HCT116 (cell line): Measurements from ENCODE around the gene TMEM212. TPM values are rescaled to one million over a fixed set of nuclear protein-coding genes. Genes with fewer than 3 reads are reported as not detected.
A peak's percentile ranks its signal among the peaks of the same experiment; 100 is the strongest.

ENCODE experiments used
- ATAC-seq: fragments of 200-7000 bp; cut with Tn5 transposase; 2 replicates; pipeline ENCODE4 v1.9.1; 2020; ENCODE audit warnings: mild to moderate bottlenecking, moderate library complexity
- BruUV-seq: library from RNA; stranded (reverse); fragments of 400-500 nt; replicated peaks from 2 replicates; lab custom pipeline; 2021; lab: Mats Ljungman, UMichigan
- CTCF ChIA-PET: fragments of 300-600 bp; sonication (Branson Sonifier 250); formaldehyde crosslinking; loops from one replicate; lab custom pipeline; 2021; ENCODE audit warnings: antibody characterized with exemption; lab: Charles Lee
- POLR2A ChIA-PET: fragments of 300-600, 350-600 bp; sonication (Branson Sonifier 250); formaldehyde crosslinking; loops from one replicate; lab custom pipeline; 2021; ENCODE audit warnings: antibody characterized with exemption; lab: Charles Lee
- RAD21 ChIA-PET, 2 experiments: fragments of 300-600 bp; sonication (Branson Sonifier 250); formaldehyde crosslinking; loops; one replicate each; lab custom pipeline; 2023; ENCODE audit warnings: low total read pairs in 2 of 2; ENCODE audit not compliant: uncharacterized antibody in 2 of 2, unreplicated experiment in 2 of 2, low non-redundant PET in 1 of 2; lab: Charles Lee
- DNase-seq: peaks from one replicate; pipeline ENCODE4 v3.0.0-alpha.2; 2010; ENCODE audit warnings: low read depth, low spot score
- H2AFZ ChIP-seq: fragments of 200-600 bp; shearing (Covaris generic), sonication (generic); 2 replicates; pipeline ENCODE4 v1.6.1; 2017; ENCODE audit warnings: low read depth, mixed run types, mixed read lengths, antibody characterized with exemption, low read length; ENCODE audit not compliant: poor library complexity, severe bottlenecking
- H3K27ac ChIP-seq: 2 replicates; pipeline ENCODE4 v1.5.1; 2012; ENCODE audit warnings: low read depth, low read length
- H3K27me3 ChIP-seq: fragments of 200-600 bp; sonication (generic); 2 replicates; pipeline ENCODE4 v1.6.1; 2016; ENCODE audit warnings: mixed run types, low read length, mixed read lengths; ENCODE audit not compliant: insufficient read depth
- H3K36me3 ChIP-seq, 2 experiments: fragments of 200-500 bp in 1 of 2; fragments of 200-600 bp in 1 of 2; sonication (Bioruptor generic) in 1 of 2; sonication (generic) in 1 of 2; 2 replicates each; pipeline versions ENCODE4 v1.5.1 to v1.6.1; 2014 to 2016; ENCODE audit warnings: low read length in 2 of 2, inconsistent platforms in 1 of 2, mixed read lengths in 1 of 2, mixed run types in 1 of 2; ENCODE audit not compliant: insufficient read depth in 2 of 2, control insufficient read depth in 1 of 2
- H3K4me1 ChIP-seq, 2 experiments: fragments of 200-600 bp in 1 of 2; sonication (generic) in 1 of 2; 2 replicates each; pipeline versions ENCODE4 v1.5.1 to v1.6.1; 2012 to 2017; ENCODE audit warnings: low read length in 2 of 2, inconsistent platforms in 1 of 2, mild to moderate bottlenecking in 1 of 2, mixed read lengths in 1 of 2, mixed run types in 1 of 2, moderate library complexity in 1 of 2; ENCODE audit not compliant: insufficient read depth in 2 of 2, control insufficient read depth in 1 of 2
- H3K4me2 ChIP-seq: fragments of 200-600 bp; sonication (generic); 2 replicates; pipeline ENCODE4 v1.6.1; 2017; ENCODE audit warnings: mixed run types, low read length, mixed read lengths
- H3K4me3 ChIP-seq, 2 experiments: fragments of 200-600 bp in 1 of 2; sonication (generic) in 1 of 2; replicated peaks in 1 of 2; 2 replicates each; pipeline ENCODE4 v1.5.1; 2011 to 2016; ENCODE audit warnings: low read length in 2 of 2, control low read depth in 1 of 2, low read depth in 1 of 2, mild to moderate bottlenecking in 1 of 2, mixed read lengths in 1 of 2, mixed run types in 1 of 2
- H3K79me2 ChIP-seq: fragments of 200-600 bp; sonication (generic); 2 replicates; pipeline ENCODE4 v1.6.1; 2017; ENCODE audit warnings: mild to moderate bottlenecking, mixed run types, low read length, moderate library complexity, mixed read lengths; ENCODE audit not compliant: insufficient read depth
- H3K9ac ChIP-seq: fragments of 200-600 bp; sonication (generic); 2 replicates; pipeline ENCODE4 v1.6.1; 2016; ENCODE audit warnings: low read length, mixed read lengths
- H3K9me2 ChIP-seq: fragments of 200-600 bp; sonication (generic), shearing (Covaris generic); 2 replicates; pipeline ENCODE4 v1.6.1; 2017; ENCODE audit warnings: mixed run types, mild to moderate bottlenecking, moderate library complexity; ENCODE audit not compliant: insufficient read depth
- H3K9me3 ChIP-seq, 2 experiments: fragments of 200-500 bp in 1 of 2; fragments of 200-600 bp in 1 of 2; sonication (Bioruptor generic) in 1 of 2; sonication (generic) in 1 of 2; 2 replicates each; pipeline ENCODE4 v1.6.1; 2014 to 2017; ENCODE audit warnings: low read length in 2 of 2, mixed read lengths in 2 of 2, inconsistent platforms in 1 of 2, low read depth in 1 of 2, mild to moderate bottlenecking in 1 of 2, mixed run types in 1 of 2, moderate library complexity in 1 of 2; ENCODE audit not compliant: control insufficient read depth in 1 of 2, insufficient read depth in 1 of 2
- H4K20me1 ChIP-seq: fragments of 200-600 bp; sonication (generic), shearing (Covaris generic); 2 replicates; pipeline ENCODE4 v1.6.1; 2017; ENCODE audit warnings: mixed run types, mild to moderate bottlenecking, moderate library complexity; ENCODE audit not compliant: insufficient read depth
- CBX3 ChIP-seq: IDR thresholded peaks from 2 replicates; pipeline ENCODE4 v1.6.1; 2012; ENCODE audit warnings: low read depth
- CEBPB ChIP-seq: IDR thresholded peaks from 2 replicates; pipeline ENCODE4 v1.6.1; 2012; ENCODE audit warnings: low read depth
- EZH2phosphoT487 ChIP-seq: fragments of 200-600 bp; IDR thresholded peaks from 2 replicates; pipeline ENCODE4 v1.6.1; 2018; ENCODE audit warnings: antibody characterized with exemption, borderline replicate concordance
- POLR2AphosphoS5 ChIP-seq: IDR thresholded peaks from 2 replicates; pipeline ENCODE4 v1.6.1; 2011; ENCODE audit warnings: mild to moderate bottlenecking, low read depth, low read length, moderate library complexity
- SP1 ChIP-seq: IDR thresholded peaks from 2 replicates; pipeline ENCODE4 v1.6.1; 2012; ENCODE audit warnings: low read depth
- SRF ChIP-seq: IDR thresholded peaks from 2 replicates; pipeline ENCODE4 v1.6.1; 2012; ENCODE audit warnings: low read depth
- intact Hi-C: fragments of 100-400 bp; cut with micrococcal nuclease; formaldehyde crosslinking; loops from 2 replicates; pipeline ENCODE4 v1.10.0; 2022
- total RNA-seq: library from RNA; stranded (reverse); gene quantifications from one replicate; pipeline ENCODE4 v1.2.1, GENCODE V29; 2021; ENCODE audit not compliant: unreplicated experiment
- TF ChIP-seq, protein P1 (sequence below): IDR thresholded peaks from 2 replicates; pipeline ENCODE4 v1.6.1; 2012
- TF ChIP-seq, protein P2 (sequence below), 3 experiments: fragments of 200-600 bp in 1 of 3; sonication (generic) in 1 of 3; IDR thresholded peaks in 2 of 3; conservative IDR thresholded peaks in 1 of 3; 2 replicates each; pipeline ENCODE4 v1.5.1; 2012 to 2017; ENCODE audit warnings: low read depth in 2 of 3, low read length in 2 of 3, antibody characterized with exemption in 1 of 3, borderline replicate concordance in 1 of 3, control low read depth in 1 of 3, mild to moderate bottlenecking in 1 of 3, mixed read lengths in 1 of 3, mixed run types in 1 of 3, moderate library complexity in 1 of 3; ENCODE audit not compliant: insufficient read depth in 1 of 3

Gene TMEM212
- total RNA-seq, 1 experiment from 2014 or later = not detected

DNA sequence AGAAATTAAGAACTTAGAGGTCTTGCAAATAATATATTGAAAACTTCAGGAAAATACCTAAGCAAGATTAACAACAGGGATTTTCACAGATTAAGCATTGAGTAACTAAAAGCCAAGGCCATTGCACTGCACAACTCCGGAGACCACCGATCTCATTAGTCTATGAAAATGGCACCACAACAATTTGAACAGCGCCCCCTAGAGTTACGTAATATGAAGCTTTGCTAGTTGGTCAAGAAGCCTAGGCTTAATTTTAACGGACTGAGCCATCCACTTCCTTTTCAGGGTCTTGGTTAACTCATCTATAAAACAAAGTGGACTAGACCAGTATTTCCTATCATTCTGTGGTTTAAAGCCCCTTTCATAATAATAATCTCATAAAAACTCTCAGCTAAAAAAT lies 24.8 kb downstream of the TMEM212 start:
- H3K27me3 ChIP-seq = no peaks in the 10 kb centered on the region
- ChIA-PET RAD21 (no interaction called here), POLR2A (no interaction called here), CTCF (interaction anchor here (0.8 to 1.0 kb wide), 2 partner anchors 10 to 23 kb away, joined by 3 to 4 read pairs; no protein-coding TSS in a partner anchor)
- no peak overlapping the region for H3K4me3 ChIP-seq
- no TSS peak for BruUV-seq
- H2AFZ ChIP-seq = no peak overlapping the region
- H3K9ac ChIP-seq = no peak overlapping the region
- H3K4me1 ChIP-seq = no peaks in the 10 kb centered on the region
- no peak overlapping the region for H3K4me2 ChIP-seq
- no peak for TF ChIP-seq CBX3
- no peak for TF ChIP-seq EZH2phosphoT487
- 0 out of 2 replicates have a peak, but pooled peaks have one; percentile 44 for TF ChIP-seq CEBPB
- no peak for TF ChIP-seq SRF
- TF ChIP-seq, protein P1, sequence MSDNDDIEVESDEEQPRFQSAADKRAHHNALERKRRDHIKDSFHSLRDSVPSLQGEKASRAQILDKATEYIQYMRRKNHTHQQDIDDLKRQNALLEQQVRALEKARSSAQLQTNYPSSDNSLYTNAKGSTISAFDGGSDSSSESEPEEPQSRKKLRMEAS = no peak
- no peak for TF ChIP-seq POLR2AphosphoS5
- TF ChIP-seq, protein P2, sequence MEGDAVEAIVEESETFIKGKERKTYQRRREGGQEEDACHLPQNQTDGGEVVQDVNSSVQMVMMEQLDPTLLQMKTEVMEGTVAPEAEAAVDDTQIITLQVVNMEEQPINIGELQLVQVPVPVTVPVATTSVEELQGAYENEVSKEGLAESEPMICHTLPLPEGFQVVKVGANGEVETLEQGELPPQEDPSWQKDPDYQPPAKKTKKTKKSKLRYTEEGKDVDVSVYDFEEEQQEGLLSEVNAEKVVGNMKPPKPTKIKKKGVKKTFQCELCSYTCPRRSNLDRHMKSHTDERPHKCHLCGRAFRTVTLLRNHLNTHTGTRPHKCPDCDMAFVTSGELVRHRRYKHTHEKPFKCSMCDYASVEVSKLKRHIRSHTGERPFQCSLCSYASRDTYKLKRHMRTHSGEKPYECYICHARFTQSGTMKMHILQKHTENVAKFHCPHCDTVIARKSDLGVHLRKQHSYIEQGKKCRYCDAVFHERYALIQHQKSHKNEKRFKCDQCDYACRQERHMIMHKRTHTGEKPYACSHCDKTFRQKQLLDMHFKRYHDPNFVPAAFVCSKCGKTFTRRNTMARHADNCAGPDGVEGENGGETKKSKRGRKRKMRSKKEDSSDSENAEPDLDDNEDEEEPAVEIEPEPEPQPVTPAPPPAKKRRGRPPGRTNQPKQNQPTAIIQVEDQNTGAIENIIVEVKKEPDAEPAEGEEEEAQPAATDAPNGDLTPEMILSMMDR (IDR thresholded peaks at IDR 0.05 in 2 of 3, conservative IDR thresholded peaks at IDR 0.05 in 1 of 3; ENCODE audit: borderline replicate concordance in 1 of 3, insufficient read depth in 1 of 3, low read depth in 2 of 3, low read length in 2 of 3) = peak in 2 of 3 experiments; percentile 48 to 74; a peak in 4 of 6 replicates
- TF ChIP-seq SP1 = no peak
- no peak overlapping the region for H3K27ac ChIP-seq
- no peaks in the 10 kb centered on the region for H3K9me3 ChIP-seq
- no peaks in the 10 kb centered on the region for H3K9me2 ChIP-seq
- peak; percentile 10 for DNase-seq
- no peaks in the 10 kb centered on the region for H3K79me2 ChIP-seq
- no peaks in the 10 kb centered on the region for H3K36me3 ChIP-seq
- intact Hi-C loops = no loop called here
- peak; percentile 52; the same call in 1 of the 2 replicates for ATAC-seq
- no peaks in the 10 kb centered on the region for H4K20me1 ChIP-seq
